ENCODE results near the gene NRN1L.

The NRN1L gene

GRCh38 chr16:67844497-67844896, 40.2 kb upstream of the NRN1L start:
- H3K4me3 ChIP-seq (replicated peaks; ENCODE audit: low read depth, low read length) = peak overlapping the region; percentile 3
- DNase-seq (ENCODE audit: low read depth) = peak; percentile 33
- peak; percentile 6 for TF ChIP-seq CTCF (IDR thresholded peaks at IDR 0.05; ENCODE audit: low read length, missing control alignments)

- TF ChIP-seq CTCF (IDR thresholded peaks at IDR 0.05; ENCODE audit: low read length, missing control alignments) = no peak
- DNase-seq (ENCODE audit: low read depth) = no peak
- H3K4me3 ChIP-seq (replicated peaks; ENCODE audit: low read depth, low read length) = peak overlapping the region; percentile 92
Observed at GRCh38 chr16:67845291-67846062, 39.2 kb upstream of the NRN1L start.

- DNase-seq (ENCODE audit: low read depth) = no peak
- TF ChIP-seq CTCF (IDR thresholded peaks at IDR 0.05; ENCODE audit: low read length, missing control alignments) = no peak
- H3K4me3 ChIP-seq (replicated peaks; ENCODE audit: low read depth, low read length) = peak overlapping the region; percentile 92
Observed at GRCh38 chr16:67846063-67846319, 38.7 kb upstream of the NRN1L start.

- H3K4me3 ChIP-seq (replicated peaks; ENCODE audit: low read depth, low read length) = peak within 1 kb of the TSS; percentile 92
- no peak for TF ChIP-seq CTCF (IDR thresholded peaks at IDR 0.05; ENCODE audit: low read length, missing control alignments)
- DNase-seq (ENCODE audit: low read depth) = peak; percentile 93
Observed at GRCh38 chr16:67846320-67847063, 38.2 kb upstream of the NRN1L start, which contains the start of gene NUTF2. TSS of gene NUTF2 (plus strand) at chr16:67846933. CDS start at chr16:67865131, 18,198 bp downstream.

GRCh38 chr16:67847064-67847861, 37.4 kb upstream of the NRN1L start, which contains the start of gene CENPT:
TSS of gene CENPT (minus strand) at chr16:67847693. CDS start at chr16:67833859, 13,834 bp downstream.
- peak; percentile 57 for DNase-seq (ENCODE audit: low read depth)

More at GRCh38 chr16:67847064-67847861, 37.4 kb upstream of the NRN1L start, which contains the start of gene CENPT:
- TF ChIP-seq CTCF (IDR thresholded peaks at IDR 0.05; ENCODE audit: low read length, missing control alignments) = no peak
- peak within 1 kb of the TSS; percentile 92 for H3K4me3 ChIP-seq (replicated peaks; ENCODE audit: low read depth, low read length)
